HG03442 (cell line): ENCODE measurements around the gene C5AR1.
"Not testable (repeated sequence)": the region's sequence is repeated elsewhere in the genome, so short reads cannot be mapped to it uniquely, and the experiment has no call there.

Source experiments
- ATAC-seq: cut with Tn5 transposase; IDR thresholded peaks from one replicate; pipeline ENCODE4 v1.9.1; 2021; ENCODE audit warnings: mild to moderate bottlenecking, moderate library complexity; ENCODE audit not compliant: unreplicated experiment

The C5AR1 gene

GRCh38 chr19:47283405-47284059 is 26.1 kb upstream of the C5AR1 start:
- no peak for ATAC-seq

GRCh38 chr19:47284324-47284899 is 25.2 kb upstream of the C5AR1 start:
- ATAC-seq: no peak

- no peak for ATAC-seq
Observed at GRCh38 chr19:47296036-47296435, 13.6 kb upstream of the C5AR1 start.

DNA sequence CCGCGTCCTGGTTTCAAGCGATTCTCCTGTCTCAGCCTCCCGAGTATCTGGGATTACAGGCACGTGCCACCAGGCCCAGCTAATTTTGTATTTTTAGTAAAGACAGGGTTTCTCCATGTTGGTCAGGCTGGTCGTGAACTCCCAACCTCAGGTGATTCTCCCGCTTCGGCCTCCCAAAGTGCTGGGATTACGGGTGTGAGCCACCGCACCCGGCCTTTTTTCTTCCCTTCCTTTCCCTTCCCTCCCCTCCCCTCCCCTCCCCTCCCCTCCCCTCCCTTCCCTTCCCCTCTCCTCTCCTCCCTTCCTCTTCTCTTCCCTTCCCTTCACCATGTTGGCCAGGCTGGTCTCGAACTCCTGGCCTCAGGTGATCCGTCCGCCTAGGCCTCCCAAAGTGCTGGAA is 8.8 kb upstream of the C5AR1 start:
- ATAC-seq: not testable (repeated sequence)

DNA sequence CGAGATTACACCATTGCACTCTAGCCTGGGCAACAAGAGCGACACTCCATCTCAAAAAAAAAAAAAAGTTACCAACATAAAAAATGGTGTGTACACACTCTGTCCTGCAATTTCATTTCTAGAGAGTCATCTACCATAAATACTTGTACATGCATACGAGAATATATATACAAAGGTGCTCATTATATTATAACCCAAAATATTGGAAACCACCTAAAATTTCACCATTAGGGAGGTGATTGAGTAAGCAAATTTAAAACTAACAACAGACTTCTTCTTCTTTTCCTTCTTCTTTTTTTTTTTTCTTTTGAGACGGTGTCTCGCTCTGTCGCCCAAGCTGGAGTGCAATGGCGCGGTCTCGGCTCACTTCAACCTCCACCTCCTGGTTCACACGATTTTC is 7.4 kb upstream of the C5AR1 start:
- ATAC-seq: no peak

DNA sequence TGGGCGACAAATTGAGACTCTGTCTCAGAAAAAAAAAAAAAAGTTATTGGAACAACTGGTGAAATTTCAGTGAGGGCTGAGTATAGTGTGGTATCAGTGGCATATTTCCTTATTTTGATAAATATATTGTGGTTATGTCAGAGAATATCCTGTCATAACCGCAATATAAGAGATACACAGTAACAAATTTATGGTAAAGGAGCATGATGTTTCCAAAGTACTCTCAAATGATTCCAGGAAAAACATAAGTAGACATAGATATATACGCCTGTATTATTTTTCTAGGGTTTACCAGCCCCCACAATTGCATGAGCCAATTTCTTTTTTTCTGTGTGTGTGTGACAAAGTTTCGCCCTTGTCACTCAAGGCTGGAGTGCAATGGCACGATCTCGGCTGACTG is 5.7 kb upstream of the C5AR1 start:
- ATAC-seq: no peak

- ATAC-seq: no peak
Observed at GRCh38 chr19:47305309-47305751, 4.3 kb upstream of the C5AR1 start.

DNA sequence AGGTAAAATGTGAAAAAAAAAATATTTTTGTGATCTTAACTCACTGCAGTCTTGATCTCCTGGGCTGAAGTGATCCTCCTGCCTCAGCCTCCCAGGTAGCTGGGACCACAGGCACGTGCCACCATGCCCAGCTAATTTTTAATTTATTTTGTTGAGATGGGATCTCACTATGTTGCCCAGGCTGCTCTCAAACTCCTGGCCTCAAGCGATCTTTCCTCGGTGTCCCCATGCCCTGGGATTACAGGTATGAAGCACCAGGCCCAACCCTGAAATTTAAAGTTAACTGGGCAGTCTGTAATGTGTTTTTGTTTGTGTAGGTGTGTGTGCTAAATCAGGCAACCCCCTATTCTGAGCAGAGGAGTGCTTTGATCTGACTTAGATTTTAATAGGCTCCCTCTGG is 3.4 kb upstream of the C5AR1 start:
- ATAC-seq: no peak

GRCh38 chr19:47309038-47309437 is 623 bp upstream of the C5AR1 start:
- ATAC-seq: no peak

GRCh38 chr19:47310323-47310722 is 662 bp downstream of the C5AR1 start:
- ATAC-seq: no peak

DNA sequence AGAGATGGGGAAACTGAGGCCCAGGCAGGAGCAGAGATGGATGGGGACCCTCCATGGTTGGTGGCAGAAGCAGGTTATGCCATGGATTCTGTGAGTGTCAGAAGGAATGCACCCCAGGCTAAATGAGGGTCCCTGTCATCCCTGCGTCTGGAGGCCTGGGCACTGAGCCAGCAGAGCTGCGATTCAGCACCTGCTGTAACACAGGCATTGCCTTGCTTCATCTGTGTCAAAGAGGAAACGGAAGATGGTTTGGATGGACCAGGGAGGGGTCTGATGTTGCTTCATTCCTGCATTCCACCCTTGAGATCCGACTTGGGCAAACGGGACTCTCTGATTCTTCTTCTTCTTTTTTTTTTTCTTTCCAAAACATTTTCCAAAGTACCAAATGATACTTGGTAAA is 1.2 kb downstream of the C5AR1 start:
- ATAC-seq: no peak

DNA sequence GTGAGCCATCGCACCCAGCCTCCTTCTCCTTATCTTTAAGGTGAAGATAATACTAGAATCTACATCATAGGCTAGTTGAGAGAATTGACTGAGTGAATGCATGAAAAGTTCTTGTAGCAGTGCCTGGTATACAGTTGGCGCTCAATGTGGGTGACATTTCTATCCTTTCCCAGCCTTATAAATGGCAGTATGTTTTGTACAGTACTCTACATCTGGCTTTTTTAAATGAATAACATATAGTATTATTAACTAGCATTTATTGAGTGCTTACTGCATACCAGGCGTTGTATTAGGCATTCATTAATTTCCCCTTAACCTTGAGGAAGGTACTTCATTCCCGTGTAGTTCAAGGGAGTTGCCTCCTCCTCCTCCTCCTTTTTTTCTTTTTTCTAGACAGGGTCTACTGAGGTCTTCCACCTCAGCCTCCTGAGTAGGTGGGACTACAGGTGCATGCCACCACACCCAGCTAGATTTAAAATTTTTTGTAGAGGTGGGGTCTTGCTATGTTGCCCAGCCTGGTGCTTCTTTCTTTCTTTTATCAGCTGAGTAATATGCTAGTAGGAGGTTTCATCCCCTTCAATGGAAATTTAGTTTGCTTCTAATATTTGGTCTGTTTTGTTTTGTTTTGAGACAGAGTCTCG is 2.8 kb downstream of the C5AR1 start:
- no peak for ATAC-seq

- no peak for ATAC-seq
Observed at GRCh38 chr19:47313754-47314295, 4.2 kb downstream of the C5AR1 start.

- no peak for ATAC-seq
Observed at GRCh38 chr19:47315125-47315821, 5.6 kb downstream of the C5AR1 start.

DNA sequence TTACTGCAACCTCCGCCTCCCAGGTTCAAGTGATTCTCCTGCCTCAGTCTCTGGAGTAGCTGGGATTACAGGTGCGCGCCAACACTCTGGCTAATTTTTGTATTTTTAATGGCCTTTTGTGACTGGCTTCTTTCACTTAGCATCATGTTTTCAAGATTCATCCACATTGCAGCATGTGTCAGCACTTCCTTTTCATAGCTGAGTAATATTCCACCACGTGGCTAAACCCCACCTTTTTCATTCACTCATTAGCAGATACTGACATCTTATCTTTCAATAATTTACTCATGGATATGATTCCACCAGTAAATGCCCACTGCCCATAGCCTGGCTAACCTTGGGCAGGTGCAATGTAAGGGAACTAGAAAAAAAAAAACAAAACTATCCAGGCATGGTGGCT is 6.9 kb downstream of the C5AR1 start:
- ATAC-seq: no peak

GRCh38 chr19:47319923-47320871 is 10.5 kb downstream of the C5AR1 start:
- no peak for ATAC-seq

DNA sequence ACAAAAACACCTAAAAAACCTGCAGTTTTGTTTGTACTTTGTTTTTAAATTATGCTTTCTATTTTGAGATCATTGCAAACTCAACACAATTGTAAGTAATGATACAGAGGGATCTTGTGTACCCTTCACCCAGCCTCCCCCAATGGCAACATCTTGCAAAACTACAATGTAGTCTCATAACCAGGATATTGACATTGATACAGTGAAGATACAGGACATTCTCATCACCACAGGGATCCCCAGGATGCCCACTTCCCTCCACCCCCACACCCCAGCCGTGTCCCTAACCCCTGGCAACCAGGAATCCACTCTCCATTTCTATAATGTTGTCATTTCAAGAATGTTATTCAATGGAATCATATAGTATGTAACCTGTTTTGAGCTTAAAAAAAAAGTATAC is 12.0 kb downstream of the C5AR1 start:
- ATAC-seq: no peak

DNA sequence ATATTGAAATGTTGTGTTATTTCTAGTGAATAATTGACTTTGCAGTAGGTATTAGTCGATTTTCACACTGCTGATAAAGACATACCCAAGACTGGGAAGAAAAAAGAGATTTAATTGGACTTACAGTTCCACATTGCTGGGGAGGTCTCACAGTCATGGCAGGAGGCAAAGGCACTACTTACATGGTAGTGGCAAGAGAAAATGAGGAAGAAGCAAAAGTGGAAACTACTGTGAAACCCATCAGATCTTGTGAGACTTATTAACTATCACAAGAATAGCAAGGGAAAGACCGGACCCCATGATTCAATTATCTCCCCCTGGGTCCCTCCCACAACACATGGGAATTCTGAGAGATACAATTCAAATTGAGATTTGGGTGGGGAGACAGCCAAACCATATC is 12.4 kb downstream of the C5AR1 start:
- ATAC-seq: no peak

- ATAC-seq: no peak
Observed at GRCh38 chr19:47323409-47323808, 13.7 kb downstream of the C5AR1 start.

DNA sequence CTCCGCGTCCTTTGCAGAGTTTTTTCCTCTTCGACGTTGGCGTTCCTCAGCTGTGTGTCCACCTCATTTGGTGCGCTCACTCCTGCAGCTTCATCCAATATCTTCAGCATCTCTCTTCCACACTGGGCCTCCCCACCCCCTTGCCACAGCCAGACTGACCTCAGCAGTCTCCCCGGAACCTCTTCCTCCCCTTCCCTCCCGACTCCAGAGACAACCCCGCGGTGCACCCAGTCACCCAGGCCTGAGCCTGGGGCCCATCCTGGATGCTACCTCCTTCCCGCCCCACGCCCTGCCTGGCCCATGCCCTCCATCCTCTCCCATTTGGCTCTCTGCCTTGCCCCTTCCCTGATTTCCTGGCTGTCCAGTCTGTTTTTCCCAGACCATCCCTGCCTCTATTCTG is 14.2 kb downstream of the C5AR1 start:
- ATAC-seq: no peak

- ATAC-seq: no peak
Observed at GRCh38 chr19:47324502-47324901, 14.8 kb downstream of the C5AR1 start.
